GM19240 (cell line): Measurements from ENCODE around the gene SORCS3.
"Not testable (repeated sequence)": the region's sequence is repeated elsewhere in the genome, so short reads cannot be mapped to it uniquely, and the experiment has no call there.

Source experiments
- DNase-seq: peaks from one replicate; pipeline ENCODE4 v3.0.0; 2011; ENCODE audit warnings: low spot score; ENCODE audit not compliant: insufficient read length

The SORCS3 gene

GRCh38 chr10:104689547-104689946, 48.5 kb downstream of the SORCS3 start:
- DNase-seq: no peak

GRCh38 chr10:104690101-104690500, 49.0 kb downstream of the SORCS3 start:
- DNase-seq: no peak

- DNase-seq: no peak
Observed at GRCh38 chr10:104690959-104691358, 49.9 kb downstream of the SORCS3 start.

- no peak for DNase-seq
Observed at GRCh38 chr10:104694074-104694473, 53.0 kb downstream of the SORCS3 start.

- DNase-seq: not testable (repeated sequence)
Observed at GRCh38 chr10:104703262-104703661, 62.2 kb downstream of the SORCS3 start.

- no peak for DNase-seq
Observed at GRCh38 chr10:104706886-104707285, 65.8 kb downstream of the SORCS3 start.

GRCh38 chr10:104707602-104708459, 66.7 kb downstream of the SORCS3 start:
- no peak for DNase-seq

- DNase-seq: no peak
Observed at GRCh38 chr10:104711302-104711721, 70.2 kb downstream of the SORCS3 start.

GRCh38 chr10:104730593-104730992, 89.5 kb downstream of the SORCS3 start:
- not testable (repeated sequence) for DNase-seq

GRCh38 chr10:104731192-104731591, 90.1 kb downstream of the SORCS3 start:
- no peak for DNase-seq

- no peak for DNase-seq
Observed at GRCh38 chr10:104732222-104732621, 91.1 kb downstream of the SORCS3 start.

GRCh38 chr10:104734433-104734832, 93.3 kb downstream of the SORCS3 start:
- DNase-seq: no peak

- DNase-seq: no peak
Observed at GRCh38 chr10:104735036-104735756, 94.1 kb downstream of the SORCS3 start.

GRCh38 chr10:104735757-104736391, 94.8 kb downstream of the SORCS3 start:
- no peak for DNase-seq

GRCh38 chr10:104741127-104741526, 100.0 kb downstream of the SORCS3 start:
- no peak for DNase-seq

GRCh38 chr10:104744052-104744451, 103.0 kb downstream of the SORCS3 start:
- no peak for DNase-seq

- no peak for DNase-seq
Observed at GRCh38 chr10:104750291-104750690, 109.2 kb downstream of the SORCS3 start.

GRCh38 chr10:104762793-104763192, 121.7 kb downstream of the SORCS3 start:
- DNase-seq: no peak

- DNase-seq: no peak
Observed at GRCh38 chr10:104766341-104766740, 125.3 kb downstream of the SORCS3 start.

GRCh38 chr10:104767282-104767681, 126.2 kb downstream of the SORCS3 start:
- DNase-seq: no peak

GRCh38 chr10:104767745-104768144, 126.7 kb downstream of the SORCS3 start:
- DNase-seq: no peak

GRCh38 chr10:104773105-104773504, 132.0 kb downstream of the SORCS3 start:
- no peak for DNase-seq
